Measurements from ENCODE around the gene PRKCH.

DNA sequence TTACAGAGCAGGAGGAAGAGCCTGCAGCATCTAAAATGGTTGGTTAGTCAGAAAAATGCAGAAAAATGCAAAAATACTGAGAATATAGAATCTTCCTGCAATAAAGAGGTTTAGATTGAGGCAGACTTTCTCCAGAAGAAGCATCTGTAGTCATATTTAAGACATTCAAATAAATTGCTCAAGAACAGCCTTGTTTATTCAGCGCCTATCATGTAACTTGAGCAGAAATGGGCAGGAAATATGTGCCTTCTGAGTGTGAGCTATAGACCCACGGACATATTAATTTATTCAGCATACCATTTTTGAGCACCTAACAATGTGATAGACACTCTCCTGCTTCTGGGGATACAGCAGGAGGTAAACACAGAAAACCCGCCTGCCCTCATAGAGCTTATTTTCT, 272.0 kb downstream of the PRKCH start:
- TF ChIP-seq, protein P1, sequence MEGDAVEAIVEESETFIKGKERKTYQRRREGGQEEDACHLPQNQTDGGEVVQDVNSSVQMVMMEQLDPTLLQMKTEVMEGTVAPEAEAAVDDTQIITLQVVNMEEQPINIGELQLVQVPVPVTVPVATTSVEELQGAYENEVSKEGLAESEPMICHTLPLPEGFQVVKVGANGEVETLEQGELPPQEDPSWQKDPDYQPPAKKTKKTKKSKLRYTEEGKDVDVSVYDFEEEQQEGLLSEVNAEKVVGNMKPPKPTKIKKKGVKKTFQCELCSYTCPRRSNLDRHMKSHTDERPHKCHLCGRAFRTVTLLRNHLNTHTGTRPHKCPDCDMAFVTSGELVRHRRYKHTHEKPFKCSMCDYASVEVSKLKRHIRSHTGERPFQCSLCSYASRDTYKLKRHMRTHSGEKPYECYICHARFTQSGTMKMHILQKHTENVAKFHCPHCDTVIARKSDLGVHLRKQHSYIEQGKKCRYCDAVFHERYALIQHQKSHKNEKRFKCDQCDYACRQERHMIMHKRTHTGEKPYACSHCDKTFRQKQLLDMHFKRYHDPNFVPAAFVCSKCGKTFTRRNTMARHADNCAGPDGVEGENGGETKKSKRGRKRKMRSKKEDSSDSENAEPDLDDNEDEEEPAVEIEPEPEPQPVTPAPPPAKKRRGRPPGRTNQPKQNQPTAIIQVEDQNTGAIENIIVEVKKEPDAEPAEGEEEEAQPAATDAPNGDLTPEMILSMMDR (IDR thresholded peaks at IDR 0.05; ENCODE audit: low read depth, low read length), result no peak
- no peak for TF ChIP-seq EZH2phosphoT487 (IDR thresholded peaks at IDR 0.05; ENCODE audit: low read depth)
